Caco-2 (cell line): Measurements from ENCODE around the gene SH2D3C. TPM values are rescaled to one million over a fixed set of nuclear protein-coding genes. Genes with fewer than 3 reads are reported as not detected.
A peak's percentile ranks its signal among the peaks of the same experiment; 100 is the strongest.

ENCODE experiments used
- BruUV-seq: library from RNA; stranded (reverse); fragments of 400-500 nt; replicated peaks from 2 replicates; lab custom pipeline; 2021; lab: Mats Ljungman, UMichigan
- CTCF ChIA-PET: fragments of 300-600 bp; sonication (Branson Sonifier 250); formaldehyde crosslinking; loops from one replicate; lab custom pipeline; 2022; ENCODE audit warnings: antibody characterized with exemption; lab: Charles Lee
- POLR2A ChIA-PET: fragments of 300-600 bp; sonication (Branson Sonifier 250); formaldehyde crosslinking; loops from one replicate; lab custom pipeline; 2022; ENCODE audit warnings: antibody characterized with exemption; lab: Charles Lee
- DNase-seq, 2 experiments: peaks; one replicate each; pipeline versions ENCODE4 v3.0.0 to v3.0.0-alpha.2; 2020 to 2022
- H3K27me3 ChIP-seq: replicated peaks from 2 replicates; pipeline ENCODE4 v1.6.0; 2011; ENCODE audit warnings: low read length; ENCODE audit not compliant: control insufficient read depth, insufficient read depth
- H3K36me3 ChIP-seq: 2 replicates; pipeline ENCODE4 v1.5.1; 2011; ENCODE audit warnings: low read length; ENCODE audit not compliant: control insufficient read depth, insufficient read depth
- H3K4me1 ChIP-seq: fragments of 250-450 bp; sonication (Bioruptor Pico); 2 replicates; pipeline ENCODE4 v1.5.1; 2020; ENCODE audit warnings: mild to moderate bottlenecking
- H3K4me3 ChIP-seq: 2 replicates; pipeline ENCODE4 v1.5.1; 2011; ENCODE audit warnings: low read depth, mild to moderate bottlenecking, control low read depth, low read length
- H3K9me3 ChIP-seq: fragments of 250-450 bp; sonication (Bioruptor Pico); 2 replicates; pipeline ENCODE4 v1.5.1; 2020; ENCODE audit warnings: mild to moderate bottlenecking, moderate library complexity
- H3K27ac Mint-ChIP-seq: one replicate; pipeline ENCODE4 v1.8.0; 2022; ENCODE audit warnings: mixed read lengths; ENCODE audit not compliant: unreplicated experiment
- H3K27me3 Mint-ChIP-seq: one replicate; pipeline ENCODE4 v1.8.0; 2022; ENCODE audit warnings: mixed read lengths; ENCODE audit not compliant: insufficient read depth, unreplicated experiment
- H3K36me3 Mint-ChIP-seq: one replicate; pipeline ENCODE4 v1.8.0; 2022; ENCODE audit warnings: mild to moderate bottlenecking, mixed read lengths; ENCODE audit not compliant: insufficient read depth, unreplicated experiment
- H3K4me1 Mint-ChIP-seq: one replicate; pipeline ENCODE4 v1.8.0; 2022; ENCODE audit warnings: low read depth, mixed read lengths; ENCODE audit not compliant: unreplicated experiment
- H3K4me3 Mint-ChIP-seq: one replicate; pipeline ENCODE4 v1.8.0; 2022; ENCODE audit warnings: mild to moderate bottlenecking, moderate library complexity, mixed read lengths; ENCODE audit not compliant: unreplicated experiment
- H3K9me3 Mint-ChIP-seq: one replicate; pipeline ENCODE4 v1.8.0; 2022; ENCODE audit warnings: mixed read lengths; ENCODE audit not compliant: unreplicated experiment
- intact Hi-C: fragments of 100-400 bp; cut with micrococcal nuclease; formaldehyde crosslinking; loops from one replicate; pipeline ENCODE4 v1.10.0; 2022; ENCODE audit not compliant: unreplicated experiment
- total RNA-seq: library from RNA; stranded (reverse); gene quantifications from 2 replicates; pipeline ENCODE4 v1.2.3, GENCODE V29; 2022
- TF ChIP-seq, protein P1 (sequence below), 2 experiments: fragments of 200-600 bp in 1 of 2; IDR thresholded peaks; 1 replicate in 1 of 2; 2 replicates in 1 of 2; pipeline versions ENCODE4 v1.5.1 to v1.8.0; 2011 to 2022; ENCODE audit warnings: antibody characterized with exemption in 1 of 2, control low read depth in 1 of 2, inconsistent platforms in 1 of 2, low read depth in 1 of 2, low read length in 1 of 2, mild to moderate bottlenecking in 1 of 2, moderate library complexity in 1 of 2; ENCODE audit not compliant: insufficient read depth in 1 of 2, severe bottlenecking in 1 of 2, unreplicated experiment in 1 of 2

The SH2D3C gene
- total RNA-seq, 1 experiment from 2014 or later: 0.34 TPM

DNA sequence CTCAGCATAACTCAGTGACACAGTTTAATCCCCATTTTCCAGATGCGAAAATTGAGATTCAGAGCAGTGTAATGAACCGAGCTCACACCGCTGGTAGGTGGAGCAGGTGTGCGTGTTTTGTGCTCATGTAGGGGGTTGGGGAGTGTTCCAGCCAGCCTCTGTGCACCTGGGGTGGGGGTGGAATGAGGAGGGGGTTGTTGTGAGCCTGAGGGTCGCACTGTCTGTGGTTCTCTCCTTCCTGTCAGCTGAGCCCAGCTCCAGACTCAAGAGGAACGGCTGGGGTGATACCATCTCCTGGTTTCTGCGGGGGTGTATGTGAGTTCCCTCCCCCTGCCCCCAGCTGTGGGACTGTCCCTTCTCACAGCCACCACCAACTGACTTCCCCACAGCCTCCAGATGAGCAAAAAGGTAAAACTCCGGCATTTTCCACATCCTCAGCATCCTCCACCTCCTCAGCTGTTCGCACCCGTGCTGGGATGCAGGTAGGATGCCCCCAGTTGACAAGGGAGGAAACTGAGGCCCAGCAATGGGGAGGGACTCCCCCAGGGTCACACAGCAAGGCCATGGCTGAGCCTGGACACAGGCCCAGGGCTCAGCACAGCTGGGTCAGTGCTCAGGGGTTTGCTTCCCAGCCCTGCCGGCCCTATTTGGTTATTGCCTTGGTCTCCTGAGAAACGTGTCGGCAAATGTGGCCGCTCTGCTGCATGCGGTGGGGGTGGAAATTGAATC, 2.1 kb downstream of the SH2D3C start:
- Histone ChIP-seq H3K4me3 (no peak overlapping the region), H3K27me3 (no peaks in the 10 kb centered on the region), H3K9me3 (no peaks in the 10 kb centered on the region), H3K36me3 (no peaks in the 10 kb centered on the region), H3K4me1 (no peaks in the 10 kb centered on the region)
- Mint-ChIP-seq H3K4me1 (no peaks in the 10 kb centered on the region), H3K9me3 (no peaks in the 10 kb centered on the region), H3K36me3 (no peaks in the 10 kb centered on the region), H3K27ac (no peak overlapping the region), H3K4me3 (no peak overlapping the region), H3K27me3 (peaks cover 3% of the 10 kb centered on the region)
- BruUV-seq: no TSS peak
- intact Hi-C loops: no loop called here
- peak in 1 of 2 experiments; percentile 45 for DNase-seq
- ChIA-PET CTCF (interaction anchor here (0.5 to 0.8 kb wide), 3 partner anchors 8 to 9 kb away, joined by 3 to 7 read pairs (median 3); partner anchors contain the start of gene CDK9), POLR2A (no interaction called here)
- TF ChIP-seq, protein P1, sequence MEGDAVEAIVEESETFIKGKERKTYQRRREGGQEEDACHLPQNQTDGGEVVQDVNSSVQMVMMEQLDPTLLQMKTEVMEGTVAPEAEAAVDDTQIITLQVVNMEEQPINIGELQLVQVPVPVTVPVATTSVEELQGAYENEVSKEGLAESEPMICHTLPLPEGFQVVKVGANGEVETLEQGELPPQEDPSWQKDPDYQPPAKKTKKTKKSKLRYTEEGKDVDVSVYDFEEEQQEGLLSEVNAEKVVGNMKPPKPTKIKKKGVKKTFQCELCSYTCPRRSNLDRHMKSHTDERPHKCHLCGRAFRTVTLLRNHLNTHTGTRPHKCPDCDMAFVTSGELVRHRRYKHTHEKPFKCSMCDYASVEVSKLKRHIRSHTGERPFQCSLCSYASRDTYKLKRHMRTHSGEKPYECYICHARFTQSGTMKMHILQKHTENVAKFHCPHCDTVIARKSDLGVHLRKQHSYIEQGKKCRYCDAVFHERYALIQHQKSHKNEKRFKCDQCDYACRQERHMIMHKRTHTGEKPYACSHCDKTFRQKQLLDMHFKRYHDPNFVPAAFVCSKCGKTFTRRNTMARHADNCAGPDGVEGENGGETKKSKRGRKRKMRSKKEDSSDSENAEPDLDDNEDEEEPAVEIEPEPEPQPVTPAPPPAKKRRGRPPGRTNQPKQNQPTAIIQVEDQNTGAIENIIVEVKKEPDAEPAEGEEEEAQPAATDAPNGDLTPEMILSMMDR (IDR thresholded peaks at IDR 0.05; ENCODE audit: insufficient read depth in 1 of 2, low read depth in 1 of 2, low read length in 1 of 2, severe bottlenecking in 1 of 2, unreplicated experiment in 1 of 2): no peak

DNA sequence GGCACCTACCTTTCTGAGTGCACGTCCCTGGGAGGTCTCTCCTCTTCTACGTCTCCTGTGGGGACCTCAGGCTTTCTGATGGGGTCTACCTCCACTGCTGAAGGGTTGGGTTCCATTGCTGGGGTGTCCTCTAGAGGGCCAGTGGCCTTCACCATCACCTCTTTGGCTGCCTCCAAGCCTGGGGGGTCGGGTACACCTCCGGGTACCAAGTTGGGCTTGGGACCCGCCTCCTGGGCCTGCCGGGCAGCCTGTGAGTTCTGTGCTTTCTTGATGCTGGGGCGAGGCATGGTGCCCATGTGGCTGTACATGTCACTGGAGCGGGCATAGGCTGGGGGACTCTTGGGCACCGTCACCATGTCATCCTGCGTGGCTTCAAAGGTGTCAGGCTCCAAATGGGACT, 4.5 kb downstream of the SH2D3C start:
- no peaks in the 10 kb centered on the region for H3K9me3 Mint-ChIP-seq
- no peak overlapping the region for H3K4me3 Mint-ChIP-seq
- Histone ChIP-seq H3K27me3 (no peaks in the 10 kb centered on the region), H3K36me3 (no peaks in the 10 kb centered on the region), H3K4me3 (no peak overlapping the region), H3K4me1 (no peaks in the 10 kb centered on the region), H3K9me3 (no peaks in the 10 kb centered on the region)
- DNase-seq: no peak
- H3K27me3 Mint-ChIP-seq: peaks cover 3% of the 10 kb centered on the region
- CTCF ChIA-PET: no interaction called here
- BruUV-seq: no TSS peak
- no peaks in the 10 kb centered on the region for H3K36me3 Mint-ChIP-seq
- TF ChIP-seq, protein P1 (IDR thresholded peaks at IDR 0.05; ENCODE audit: insufficient read depth in 1 of 2, low read depth in 1 of 2, low read length in 1 of 2, severe bottlenecking in 1 of 2, unreplicated experiment in 1 of 2): no peak
- POLR2A ChIA-PET: no interaction called here
- no peaks in the 10 kb centered on the region for H3K4me1 Mint-ChIP-seq
- intact Hi-C loops: no loop called here
- H3K27ac Mint-ChIP-seq: no peak overlapping the region

DNA sequence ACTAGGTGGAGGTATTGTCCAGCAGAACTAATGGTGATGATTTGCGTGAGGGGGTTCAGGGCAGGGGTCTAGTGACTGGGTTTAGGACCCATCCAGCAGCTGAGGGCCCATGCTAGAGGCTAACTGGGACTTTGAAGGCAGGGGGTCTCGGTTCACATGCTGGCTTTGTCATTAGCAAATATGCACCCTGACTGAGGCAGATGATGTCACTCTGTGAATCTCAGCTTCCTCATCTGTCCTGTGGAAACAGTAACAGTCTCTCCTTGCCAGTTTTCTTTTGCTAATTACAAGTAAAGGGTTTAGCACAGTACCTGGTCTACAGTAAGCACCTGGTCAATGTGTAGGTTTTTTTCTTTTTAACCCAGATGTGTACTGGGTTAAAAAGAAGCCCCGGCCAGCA, 5.2 kb downstream of the SH2D3C start:
- ChIA-PET CTCF (no interaction called here), POLR2A (no interaction called here)
- DNase-seq: no peak
- TF ChIP-seq, protein P1 (IDR thresholded peaks at IDR 0.05; ENCODE audit: insufficient read depth in 1 of 2, low read depth in 1 of 2, low read length in 1 of 2, severe bottlenecking in 1 of 2, unreplicated experiment in 1 of 2): no peak
- intact Hi-C loops: no loop called here
- no peaks in the 10 kb centered on the region for H3K9me3 ChIP-seq
- H3K27ac Mint-ChIP-seq: no peak overlapping the region
- no peaks in the 10 kb centered on the region for H3K4me1 Mint-ChIP-seq
- H3K36me3 ChIP-seq: no peaks in the 10 kb centered on the region
- no peaks in the 10 kb centered on the region for H3K4me1 ChIP-seq
- no peaks in the 10 kb centered on the region for H3K36me3 Mint-ChIP-seq
- H3K27me3 Mint-ChIP-seq: peaks cover 3% of the 10 kb centered on the region
- no TSS peak for BruUV-seq
- no peaks in the 10 kb centered on the region for H3K9me3 Mint-ChIP-seq
- no peaks in the 10 kb centered on the region for H3K27me3 ChIP-seq
- no peak overlapping the region for H3K4me3 ChIP-seq
- H3K4me3 Mint-ChIP-seq: no peak overlapping the region
